ENCODE results near the gene ANKRD33B. TPM values are rescaled to one million over a fixed set of nuclear protein-coding genes. Genes with fewer than 3 reads are reported as not detected.
"Not testable (repeated sequence)": the region's sequence is repeated elsewhere in the genome, so short reads cannot be mapped to it uniquely, and the experiment has no call there.

Gene ANKRD33B
- 10 to 100 TPM in 1 of 2 experiments, 1 to 10 TPM in 1; 6.8 to 13.8 TPM for total RNA-seq

DNA sequence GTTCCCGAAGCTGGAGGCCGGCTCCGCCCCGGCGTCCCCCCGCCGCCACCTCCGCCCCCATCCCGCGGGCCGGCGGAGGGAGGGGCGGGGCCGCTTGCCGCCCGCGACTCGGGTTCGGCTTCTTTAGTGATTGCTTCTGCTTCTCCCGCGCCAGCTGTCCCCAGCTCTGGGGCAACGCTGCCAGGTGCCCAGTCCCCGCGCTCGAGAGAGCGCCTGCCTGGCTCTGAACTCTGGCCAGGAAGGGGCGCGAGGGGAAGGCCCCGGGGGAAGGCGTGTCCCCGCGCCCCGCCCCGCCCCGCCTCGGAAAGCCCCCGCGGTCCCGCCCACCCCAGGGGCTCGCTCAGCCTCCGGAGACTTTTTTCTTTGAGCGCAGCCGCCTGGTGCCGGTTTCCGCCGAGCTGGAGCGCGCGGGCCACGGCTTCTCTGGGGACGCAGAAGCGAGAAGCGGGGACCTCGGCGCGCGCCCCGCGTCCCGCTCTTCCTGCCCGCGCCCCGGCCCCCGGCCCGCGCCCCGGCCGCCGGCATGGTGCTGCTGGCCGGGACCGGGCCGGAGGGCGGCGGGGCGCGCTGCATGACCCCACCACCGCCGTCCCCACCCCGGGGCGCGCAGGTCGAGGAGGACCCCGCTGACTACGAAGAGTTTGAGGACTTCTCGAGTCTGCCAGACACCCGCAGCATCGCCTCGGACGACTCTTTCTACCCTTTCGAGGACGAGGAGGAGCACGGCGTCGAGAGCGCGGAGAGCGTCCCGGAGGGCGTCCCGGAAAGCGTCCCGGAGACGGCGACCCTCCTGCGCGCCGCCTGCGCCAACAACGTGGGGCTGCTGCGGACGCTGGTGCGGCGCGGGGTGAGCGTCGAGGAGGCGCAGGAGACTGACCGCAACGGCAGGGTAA lies at the start of gene ANKRD33B:
Gene ANKRD33B (plus strand): TSS at position 126 of the 893 bp plus-strand sequence. CDS start 398 bp downstream, at position 524.
- no peaks in the 10 kb centered on the region for H3K9me3 Mint-ChIP-seq (ENCODE audit: low read depth)
- peaks cover 29% of the 10 kb centered on the region for H3K4me1 Mint-ChIP-seq
- CTCF ChIA-PET, result interaction anchor here (1.8 kb wide), 1 partner anchor 64 kb away, joined by 8 read pairs; no protein-coding TSS in a partner anchor
- DNase-seq (peak; percentile 86), ATAC-seq (peak; percentile 83)
- H3K4me3 Mint-ChIP-seq, result peak within 1 kb of the TSS; percentile 86
- no peaks in the 10 kb centered on the region for H3K36me3 Mint-ChIP-seq
- peak within 1 kb of the TSS; percentile 72 for H3K27ac Mint-ChIP-seq
- H3K27me3 Mint-ChIP-seq, result peaks cover 28% of the 10 kb centered on the region

DNA sequence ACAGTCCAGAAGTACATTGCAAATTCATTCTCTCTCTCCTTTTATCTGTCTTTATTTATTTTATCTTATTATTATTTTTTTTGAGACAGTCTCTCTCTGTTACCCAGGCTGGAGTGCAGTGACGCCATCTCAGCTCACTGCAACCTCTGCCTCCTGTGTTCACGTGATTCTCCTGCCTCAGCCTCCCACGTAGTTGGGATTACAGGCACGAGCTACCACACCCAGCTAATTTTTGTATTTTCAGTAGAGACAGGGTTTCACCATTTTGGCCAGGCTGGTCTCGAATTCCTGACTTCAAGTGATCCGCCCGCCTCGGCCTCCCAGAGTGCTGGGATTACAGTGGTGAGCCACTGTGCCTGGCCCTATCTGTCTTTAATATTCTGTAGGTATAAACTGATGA lies 49.3 kb upstream of the ANKRD33B start:
- DNase-seq; H3K4me1 Mint-ChIP-seq; H3K27ac Mint-ChIP-seq; H3K9me3 Mint-ChIP-seq (ENCODE audit: low read depth); H3K4me3 Mint-ChIP-seq; H3K36me3 Mint-ChIP-seq; ATAC-seq; CTCF ChIA-PET: not testable (repeated sequence)
- H3K27me3 Mint-ChIP-seq, result peaks cover 17% of the 10 kb centered on the region

DNA sequence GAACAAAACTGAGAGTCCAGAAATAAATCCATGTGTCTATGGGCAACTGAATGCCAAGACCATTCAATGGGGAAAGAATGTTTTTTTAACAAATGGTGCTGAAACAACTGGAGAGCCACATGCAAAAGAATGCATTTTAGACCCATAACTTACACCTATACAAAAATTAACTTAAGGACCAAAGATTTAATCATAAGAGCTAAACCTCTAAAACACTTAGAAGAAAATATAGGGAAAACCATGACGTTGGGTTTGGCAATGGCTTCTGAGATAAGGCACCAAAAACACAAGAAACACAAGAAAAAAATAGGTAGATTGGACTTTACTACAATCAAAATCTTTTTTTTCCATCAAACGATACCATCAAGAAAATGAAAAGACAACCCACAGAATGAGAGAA lies 48.4 kb upstream of the ANKRD33B start:
- no peaks in the 10 kb centered on the region for H3K36me3 Mint-ChIP-seq
- no peaks in the 10 kb centered on the region for H3K4me1 Mint-ChIP-seq
- CTCF ChIA-PET, result no interaction called here
- H3K4me3 Mint-ChIP-seq, result no peak overlapping the region
- no peak overlapping the region for H3K27ac Mint-ChIP-seq
- H3K9me3 Mint-ChIP-seq (ENCODE audit: low read depth), result no peaks in the 10 kb centered on the region
- ATAC-seq, result no peak
- peaks cover 15% of the 10 kb centered on the region for H3K27me3 Mint-ChIP-seq
- DNase-seq, result no peak

DNA sequence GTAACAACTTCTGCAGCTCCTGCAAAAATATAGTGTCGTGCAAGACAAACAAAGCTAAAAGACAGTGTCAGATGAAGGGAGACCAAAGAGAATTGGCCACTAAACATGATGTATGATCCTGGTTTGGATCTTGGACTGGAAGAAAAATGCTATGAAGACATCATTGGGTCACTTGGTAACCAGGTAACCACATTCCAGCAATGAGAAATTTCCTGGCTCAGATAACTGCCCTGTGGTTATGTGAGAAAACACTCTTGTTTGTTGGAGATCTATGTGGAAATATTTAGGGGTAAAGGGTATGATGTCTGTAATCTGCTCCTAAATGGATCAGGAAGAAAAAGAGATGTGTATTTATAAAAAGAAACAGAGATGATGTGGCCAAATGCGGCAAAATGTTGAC lies 45.5 kb upstream of the ANKRD33B start:
- ATAC-seq (no peak), DNase-seq (no peak)
- no peak overlapping the region for H3K4me3 Mint-ChIP-seq
- peaks cover 10% of the 10 kb centered on the region for H3K27me3 Mint-ChIP-seq
- no peaks in the 10 kb centered on the region for H3K4me1 Mint-ChIP-seq
- H3K27ac Mint-ChIP-seq, result no peak overlapping the region
- H3K36me3 Mint-ChIP-seq, result no peaks in the 10 kb centered on the region
- no peaks in the 10 kb centered on the region for H3K9me3 Mint-ChIP-seq (ENCODE audit: low read depth)
- CTCF ChIA-PET, result no interaction called here

DNA sequence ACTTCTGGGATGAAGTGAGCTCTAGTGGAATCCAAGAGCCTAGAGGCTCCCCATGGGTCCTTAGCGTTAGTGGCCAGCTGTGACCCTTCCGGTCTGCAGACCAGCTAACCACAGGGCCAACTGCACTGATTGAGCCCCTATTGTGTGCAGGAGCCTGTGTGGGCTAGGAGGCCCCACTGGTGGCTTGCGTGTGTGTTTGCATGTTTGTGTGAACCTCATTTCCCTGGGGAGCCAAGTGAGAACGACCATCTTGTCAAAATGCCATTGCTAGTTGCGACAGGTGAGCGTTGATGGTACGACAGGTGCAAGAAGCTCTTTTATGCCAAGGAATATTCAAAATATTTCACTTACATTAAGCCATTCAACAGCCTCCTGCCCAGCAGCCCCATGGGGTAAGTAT lies 44.1 kb upstream of the ANKRD33B start:
- Mint-ChIP-seq H3K4me1 (no peaks in the 10 kb centered on the region), H3K9me3 (ENCODE audit: low read depth) (no peaks in the 10 kb centered on the region), H3K36me3 (no peaks in the 10 kb centered on the region), H3K4me3 (no peak overlapping the region), H3K27ac (no peak overlapping the region), H3K27me3 (peaks cover 12% of the 10 kb centered on the region)
- no peak for ATAC-seq
- no peak for DNase-seq
- CTCF ChIA-PET, result no interaction called here

DNA sequence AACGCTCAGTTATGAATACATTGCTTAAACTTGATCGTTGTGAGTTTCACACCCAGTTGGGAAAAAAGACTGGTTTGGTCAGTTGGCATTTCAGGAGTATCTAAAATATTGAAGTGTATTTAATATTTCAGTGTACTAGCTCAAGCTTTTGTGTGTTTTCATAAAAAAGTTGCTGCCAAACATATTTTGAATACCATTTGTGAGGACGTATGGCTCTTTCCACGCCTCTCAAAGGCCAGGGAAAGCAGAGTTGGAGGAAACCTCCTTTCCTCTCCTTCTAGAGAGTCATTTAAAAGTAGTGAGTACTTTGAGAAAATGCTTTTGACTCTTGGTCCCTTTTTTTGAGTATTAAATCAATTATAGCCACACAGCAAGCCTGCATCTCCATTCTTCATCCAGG lies 43.2 kb upstream of the ANKRD33B start:
- Mint-ChIP-seq H3K36me3 (no peaks in the 10 kb centered on the region), H3K27ac (no peak overlapping the region), H3K27me3 (peaks cover 9% of the 10 kb centered on the region), H3K9me3 (ENCODE audit: low read depth) (no peaks in the 10 kb centered on the region), H3K4me3 (no peak overlapping the region), H3K4me1 (no peaks in the 10 kb centered on the region)
- CTCF ChIA-PET, result no interaction called here
- DNase-seq (no peak), ATAC-seq (no peak)

DNA sequence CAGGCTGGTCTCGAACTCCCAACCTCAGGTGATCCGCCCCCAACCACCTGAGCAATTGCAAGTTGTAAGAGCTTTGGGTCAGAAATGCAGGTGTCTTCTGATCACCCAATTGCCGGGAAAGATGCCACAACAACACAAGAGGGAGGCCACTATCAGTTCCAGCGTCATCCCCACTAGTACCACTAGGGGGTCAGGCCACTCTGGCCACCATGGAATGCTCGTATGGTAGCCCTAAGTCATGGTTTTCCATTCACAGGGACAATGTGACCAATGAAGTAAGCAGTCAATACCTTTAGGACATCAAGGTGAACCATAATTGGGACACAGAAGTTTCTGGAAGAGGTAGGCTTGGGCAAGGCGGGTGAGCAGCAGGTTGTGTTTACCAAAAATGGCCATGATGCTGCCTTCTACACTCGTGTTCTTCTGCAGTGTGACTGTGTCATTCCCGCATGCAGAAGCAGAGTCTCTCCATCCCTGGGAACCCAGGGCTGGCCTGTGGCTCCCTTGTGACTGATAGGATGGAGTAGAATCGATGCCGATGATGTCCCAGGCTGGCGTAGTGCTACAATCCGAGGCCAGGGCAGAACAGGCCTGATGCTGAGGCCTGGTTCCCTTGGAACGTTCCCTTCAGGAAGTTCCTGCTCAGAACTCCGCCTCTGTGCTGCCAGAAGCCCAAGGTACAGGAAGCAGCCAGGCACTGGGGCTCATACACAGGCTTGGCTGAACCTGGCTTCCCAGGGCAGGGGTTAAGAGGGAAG lies 42.2 kb upstream of the ANKRD33B start:
- Mint-ChIP-seq H3K4me1 (no peaks in the 10 kb centered on the region), H3K4me3 (no peak overlapping the region), H3K27me3 (peaks cover 12% of the 10 kb centered on the region), H3K9me3 (ENCODE audit: low read depth) (no peaks in the 10 kb centered on the region), H3K36me3 (no peaks in the 10 kb centered on the region), H3K27ac (no peak overlapping the region)
- CTCF ChIA-PET, result no interaction called here
- ATAC-seq (no peak), DNase-seq (no peak)

DNA sequence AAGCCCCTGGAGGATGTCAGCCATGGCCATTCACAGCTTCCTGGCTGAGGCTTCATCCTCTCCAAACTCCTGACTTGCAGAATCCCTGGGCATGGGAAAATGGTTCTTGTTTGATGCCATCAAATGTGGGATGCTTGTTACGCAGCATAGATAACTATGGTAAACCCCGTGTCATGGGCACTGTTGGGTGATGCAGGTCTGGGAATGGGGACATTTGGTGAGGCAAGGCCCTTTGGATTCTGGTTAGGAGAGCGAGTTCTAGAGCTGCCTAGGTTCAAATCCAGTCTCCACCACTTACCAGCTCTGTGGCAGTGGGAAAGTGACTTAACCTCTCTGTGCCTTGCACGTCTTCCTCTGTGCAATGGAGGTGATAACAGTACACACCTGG lies 41.7 kb upstream of the ANKRD33B start:
- Mint-ChIP-seq H3K27ac (no peak overlapping the region), H3K36me3 (no peaks in the 10 kb centered on the region), H3K9me3 (ENCODE audit: low read depth) (no peaks in the 10 kb centered on the region), H3K4me1 (no peaks in the 10 kb centered on the region), H3K4me3 (no peak overlapping the region), H3K27me3 (peaks cover 9% of the 10 kb centered on the region)
- ATAC-seq (no peak), DNase-seq (no peak)
- CTCF ChIA-PET, result no interaction called here

DNA sequence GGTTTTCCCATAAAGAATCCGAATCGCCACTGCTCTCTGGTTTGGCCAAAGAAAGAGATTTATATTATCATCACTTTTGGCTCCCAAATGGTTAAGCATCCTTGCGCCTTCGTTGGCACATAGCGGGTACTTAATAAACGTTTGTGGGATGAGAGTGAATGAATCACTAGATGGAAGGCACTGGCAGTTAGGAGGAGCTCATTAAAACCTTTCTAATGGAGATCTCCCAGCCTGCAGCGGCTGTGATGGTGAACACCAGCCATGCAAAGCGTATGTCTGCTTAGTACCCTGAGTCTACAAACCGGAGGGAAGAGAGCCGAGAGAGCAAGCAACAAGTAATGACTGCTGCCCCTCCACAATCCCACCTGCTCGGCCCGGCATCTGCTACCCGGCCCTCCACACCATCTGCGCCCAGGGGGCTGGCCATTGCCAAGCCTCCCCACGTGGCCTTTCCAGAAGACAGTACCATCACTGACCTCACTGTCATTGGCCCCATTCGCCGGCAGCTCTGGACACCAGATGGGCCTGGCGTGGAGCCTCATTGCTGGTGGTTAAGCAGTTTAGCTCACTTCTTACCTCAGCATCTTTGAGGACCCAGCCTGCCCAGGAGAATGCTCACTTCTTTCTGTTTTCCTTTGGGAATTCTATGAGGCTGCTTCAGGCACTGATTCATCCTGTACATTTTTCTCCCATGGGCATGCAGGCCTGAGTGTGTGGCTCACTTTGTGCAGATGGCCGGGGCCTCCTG lies 39.3 kb upstream of the ANKRD33B start:
- H3K27ac Mint-ChIP-seq, result no peak overlapping the region
- CTCF ChIA-PET, result no interaction called here
- no peaks in the 10 kb centered on the region for H3K36me3 Mint-ChIP-seq
- H3K27me3 Mint-ChIP-seq, result peaks cover 7% of the 10 kb centered on the region
- H3K4me1 Mint-ChIP-seq, result peaks cover 5% of the 10 kb centered on the region
- ATAC-seq, result no peak
- no peak overlapping the region for H3K4me3 Mint-ChIP-seq
- no peak for DNase-seq
- H3K9me3 Mint-ChIP-seq (ENCODE audit: low read depth), result no peaks in the 10 kb centered on the region

DNA sequence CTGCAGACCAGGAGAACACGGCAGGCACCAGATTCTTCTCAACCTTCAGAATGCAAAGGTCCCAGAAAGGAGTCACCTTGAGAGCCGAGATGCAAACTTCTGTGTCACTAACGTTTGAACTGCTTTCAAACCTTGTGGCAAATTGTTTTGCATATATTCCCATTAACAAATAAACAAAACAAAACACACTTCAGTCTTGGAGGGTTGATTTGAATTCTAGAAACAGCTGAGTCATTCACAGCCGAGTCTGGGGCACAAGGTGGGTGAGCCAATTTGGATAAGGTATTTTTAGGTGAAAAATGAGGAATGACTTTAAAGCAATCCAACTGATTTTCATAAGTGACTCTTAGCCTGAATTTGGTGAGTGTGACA lies 38.8 kb upstream of the ANKRD33B start:
- H3K27ac Mint-ChIP-seq, result no peak overlapping the region
- DNase-seq, result no peak
- peaks cover 5% of the 10 kb centered on the region for H3K4me1 Mint-ChIP-seq
- ATAC-seq, result no peak
- no peaks in the 10 kb centered on the region for H3K36me3 Mint-ChIP-seq
- CTCF ChIA-PET, result no interaction called here
- no peaks in the 10 kb centered on the region for H3K9me3 Mint-ChIP-seq (ENCODE audit: low read depth)
- no peak overlapping the region for H3K4me3 Mint-ChIP-seq
- peaks cover 7% of the 10 kb centered on the region for H3K27me3 Mint-ChIP-seq

DNA sequence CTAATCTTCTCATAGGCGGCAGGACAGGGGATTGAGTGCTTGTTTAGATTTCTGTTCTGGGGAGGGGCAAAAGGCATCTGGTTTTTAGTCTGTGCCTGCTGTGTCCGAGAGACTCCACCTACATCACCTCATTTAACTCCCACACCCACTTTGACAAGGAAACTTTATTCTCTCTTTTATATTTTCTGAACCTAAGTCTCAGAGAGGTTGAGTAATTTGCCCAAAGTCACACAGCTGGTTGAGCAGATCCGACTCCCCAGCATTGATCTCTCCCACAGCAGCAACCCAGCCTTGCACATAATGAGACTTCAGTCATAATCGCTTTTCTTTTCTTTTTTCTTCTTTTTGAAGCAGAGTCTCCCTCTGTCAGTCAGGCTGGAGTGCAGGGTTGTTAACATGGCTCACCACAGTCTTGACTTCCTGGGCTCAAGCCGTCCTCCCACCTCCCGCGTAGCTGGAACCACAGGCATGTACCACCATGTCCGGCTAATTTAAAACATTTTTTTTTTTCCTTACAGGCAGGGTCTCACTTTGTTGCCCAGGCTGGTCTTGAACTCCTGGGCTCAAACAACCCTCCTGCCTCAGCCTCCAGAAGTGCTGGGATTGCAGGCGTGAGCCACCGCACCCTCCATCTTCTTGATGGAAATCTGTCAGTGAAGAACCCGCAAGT lies 36.5 kb upstream of the ANKRD33B start:
- H3K4me1 Mint-ChIP-seq, result peaks cover 7% of the 10 kb centered on the region
- no peak overlapping the region for H3K4me3 Mint-ChIP-seq
- ATAC-seq (no peak), DNase-seq (no peak)
- peaks cover 15% of the 10 kb centered on the region for H3K27me3 Mint-ChIP-seq
- H3K36me3 Mint-ChIP-seq, result no peaks in the 10 kb centered on the region
- CTCF ChIA-PET, result no interaction called here
- H3K27ac Mint-ChIP-seq, result no peak overlapping the region
- H3K9me3 Mint-ChIP-seq (ENCODE audit: low read depth), result no peaks in the 10 kb centered on the region

DNA sequence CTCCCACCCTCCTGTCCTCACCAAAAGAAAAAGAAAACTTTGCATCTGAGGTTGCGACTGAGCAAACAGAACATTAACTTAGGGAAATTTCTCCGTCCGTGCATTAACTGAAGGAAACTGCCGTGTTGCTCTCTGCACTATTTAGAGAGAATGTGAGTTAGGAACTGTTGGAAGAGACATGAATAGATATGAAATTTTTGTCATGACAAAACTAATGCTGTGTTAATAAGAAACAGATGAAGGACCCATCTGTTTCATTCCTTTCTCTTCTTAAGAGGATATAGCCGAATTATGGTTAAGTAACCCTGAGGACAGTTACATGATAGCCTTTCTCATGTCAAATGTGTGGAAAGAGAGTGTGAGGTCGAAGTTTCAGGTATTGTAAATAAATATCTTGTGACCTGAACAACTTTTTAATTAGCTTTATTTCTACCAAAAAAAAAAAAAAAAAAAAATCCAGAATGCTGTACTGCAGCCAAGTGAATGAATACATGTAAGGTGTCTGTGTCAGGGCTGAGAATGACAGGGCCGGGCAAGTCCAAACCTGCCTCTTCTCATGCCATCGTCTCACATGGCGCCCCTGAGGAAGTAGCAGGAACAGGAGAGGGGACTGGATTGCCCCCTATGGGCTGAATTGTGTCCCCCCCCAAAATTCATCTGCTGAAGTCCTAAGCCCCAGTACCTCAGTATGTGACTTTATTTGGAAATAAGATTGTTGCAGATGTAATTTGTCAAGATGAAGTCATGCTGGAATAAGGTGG lies 35.6 kb upstream of the ANKRD33B start:
- H3K27ac Mint-ChIP-seq, result no peak overlapping the region
- DNase-seq (no peak), ATAC-seq (no peak)
- H3K4me3 Mint-ChIP-seq, result no peak overlapping the region
- CTCF ChIA-PET, result interaction anchor here (1.0 kb wide), 1 partner anchor 14 kb away, joined by 4 read pairs; no protein-coding TSS in a partner anchor
- no peaks in the 10 kb centered on the region for H3K36me3 Mint-ChIP-seq
- peaks cover 7% of the 10 kb centered on the region for H3K4me1 Mint-ChIP-seq
- peaks cover 15% of the 10 kb centered on the region for H3K27me3 Mint-ChIP-seq
- H3K9me3 Mint-ChIP-seq (ENCODE audit: low read depth), result no peaks in the 10 kb centered on the region

All from activated CD8-positive, alpha-beta memory T cell treated with anti-CD3 and anti-CD28 coated beads, Interleukin-2, amount 10 ng/mL, durations not matched to agents 7 days and 5 days (primary cell).